ENCODE data around the gene DPP10.

- no peak for TF ChIP-seq REST (IDR thresholded peaks at IDR 0.05; ENCODE audit: insufficient read depth in 1 of 2, low read depth in 2 of 2, low read length in 2 of 2)
- TF ChIP-seq POLR2AphosphoS5 (IDR thresholded peaks at IDR 0.05; ENCODE audit: low read depth, low read length), result no peak
- no peak for TF ChIP-seq TAF1 (IDR thresholded peaks at IDR 0.05; ENCODE audit: borderline replicate concordance, insufficient read depth, low read length)
Observed at GRCh38 chr2:114762376-114762775, 319.9 kb downstream of the DPP10 start.
